Activated CD4-positive, alpha-beta T cell treated with anti-CD3 and anti-CD28 coated beads, Interleukin-10, Interleukin-2, amounts not matched to agents 100 ng/mL and 50 ng/mL, durations not matched to agents 16 hours and 8 hours (primary cell): ENCODE measurements around the gene GALC.

ENCODE experiments used
- DNase-seq: peaks from one replicate; pipeline ENCODE4 v3.0.0-alpha.2; 2020

GALC gene

DNA sequence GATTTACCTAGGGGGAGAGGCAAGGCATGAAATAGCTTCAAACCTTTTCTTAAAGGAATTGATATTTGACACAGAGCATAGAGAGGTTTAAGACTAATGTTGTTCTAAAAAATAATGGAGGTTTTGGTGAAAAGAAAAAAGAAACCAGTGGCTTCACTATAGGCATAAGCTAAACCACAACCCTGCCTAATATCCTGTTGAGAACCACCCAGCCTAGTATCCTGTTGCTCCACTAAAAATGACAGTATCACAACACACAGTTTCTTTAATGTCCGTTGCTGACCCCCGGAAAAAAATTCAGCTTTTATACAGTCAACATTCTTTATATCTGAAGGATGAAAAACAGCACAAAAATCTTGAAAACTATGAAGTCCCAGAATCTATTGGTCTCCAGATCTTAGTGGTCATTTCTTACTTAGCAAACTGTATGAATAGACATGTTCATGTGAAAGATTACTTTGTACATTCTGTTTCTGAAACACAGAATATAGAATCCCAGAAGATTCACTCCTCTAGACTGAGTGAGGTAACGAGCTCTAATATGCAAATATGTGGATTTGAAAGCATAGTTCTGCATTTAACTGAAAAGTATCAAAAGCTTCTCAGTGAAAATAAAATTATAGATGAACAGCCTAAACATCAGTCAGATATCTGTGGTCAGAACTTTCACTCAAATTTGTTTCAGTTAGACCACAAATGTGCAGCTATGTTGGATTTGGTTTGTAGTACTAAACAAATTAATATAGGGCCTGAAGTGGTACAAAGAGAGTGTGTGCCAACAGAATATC is 40.5 kb downstream of the GALC start:
- DNase-seq = peak; percentile 16

DNA sequence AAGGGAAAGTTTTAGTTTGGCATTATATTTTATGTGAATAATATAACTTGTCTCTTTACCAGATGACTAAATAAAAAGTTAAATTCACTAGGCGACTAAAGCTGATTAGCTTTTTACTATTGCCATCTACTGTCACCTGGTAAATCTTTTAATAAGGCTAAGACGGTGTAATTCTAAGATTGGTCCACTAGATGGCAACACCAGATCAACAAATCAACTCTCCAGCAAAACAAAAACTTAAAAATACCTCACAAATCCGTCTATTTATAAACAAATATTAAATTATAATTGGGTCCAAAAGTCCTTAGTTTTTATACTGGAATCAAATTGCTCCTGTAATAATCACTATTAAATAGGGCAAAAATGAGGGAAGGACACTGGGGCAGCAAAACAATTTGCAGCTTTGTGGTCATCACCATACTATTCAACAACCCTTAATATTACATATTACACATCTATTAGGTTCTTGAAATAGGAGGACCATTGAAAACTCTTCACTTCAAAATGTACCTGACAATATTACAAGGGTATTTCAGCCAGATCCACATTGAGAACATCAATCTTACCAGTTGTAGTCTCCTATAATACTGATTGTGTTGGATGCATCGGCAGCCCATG is 47.9 kb downstream of the GALC start:
- peak; percentile 41 for DNase-seq

DNA sequence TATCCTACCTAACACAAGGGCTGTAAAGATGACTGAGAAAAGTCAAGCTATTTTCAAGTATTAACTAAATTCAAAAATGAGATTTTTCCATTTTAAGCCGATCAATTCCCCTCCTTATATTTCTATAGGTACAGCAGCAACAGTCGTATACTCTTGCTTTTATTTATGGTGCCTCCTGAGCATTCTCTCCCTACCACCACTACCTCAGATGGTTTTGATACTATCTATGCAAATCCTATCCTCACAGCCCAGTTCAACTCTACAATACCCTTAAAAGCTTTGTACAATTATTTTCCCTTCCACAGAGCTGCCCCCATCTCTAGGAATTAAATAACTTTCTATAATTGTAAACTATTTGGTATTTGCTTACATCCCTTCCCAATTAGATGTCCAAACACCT is 52.1 kb downstream of the GALC start:
- no peak for DNase-seq

DNA sequence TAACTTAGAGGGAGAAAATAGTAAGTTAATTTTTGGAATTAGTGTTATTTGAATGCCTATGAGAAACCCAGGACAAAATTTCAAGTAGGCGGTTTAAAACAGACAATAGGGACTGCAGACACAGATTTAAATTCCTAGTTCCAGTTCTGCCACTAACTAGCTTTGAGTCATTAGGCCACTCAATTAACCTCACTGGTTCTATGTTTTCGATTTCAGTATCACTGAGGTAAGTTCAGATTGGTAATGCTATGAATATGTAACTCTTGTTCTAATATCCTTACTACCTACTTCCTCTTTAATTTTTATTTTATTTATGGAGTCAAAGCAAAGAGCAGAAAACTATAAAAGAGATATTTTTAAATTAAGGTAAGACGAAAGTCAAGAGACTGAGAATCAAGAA is 52.6 kb downstream of the GALC start:
- DNase-seq = peak; percentile 45

DNA sequence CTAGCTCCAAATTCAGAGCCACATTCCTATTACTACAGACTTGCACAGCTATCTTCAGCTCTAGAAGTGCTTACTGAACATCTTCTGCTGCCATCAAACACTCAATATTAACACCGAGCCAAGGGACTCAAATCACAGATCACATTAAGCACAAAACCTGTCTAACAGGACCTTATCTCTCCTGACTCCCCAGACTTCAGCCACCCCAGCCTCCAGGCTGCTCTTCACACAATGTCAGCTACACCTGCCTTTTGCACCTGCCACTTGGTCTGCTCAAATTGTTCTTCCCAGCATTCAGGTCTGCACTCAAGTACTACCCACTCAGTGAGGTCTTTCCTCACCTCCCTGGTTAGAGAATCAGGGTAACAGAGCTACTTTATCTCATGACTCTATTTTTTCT is 57.1 kb downstream of the GALC start:
- DNase-seq = no peak

DNA sequence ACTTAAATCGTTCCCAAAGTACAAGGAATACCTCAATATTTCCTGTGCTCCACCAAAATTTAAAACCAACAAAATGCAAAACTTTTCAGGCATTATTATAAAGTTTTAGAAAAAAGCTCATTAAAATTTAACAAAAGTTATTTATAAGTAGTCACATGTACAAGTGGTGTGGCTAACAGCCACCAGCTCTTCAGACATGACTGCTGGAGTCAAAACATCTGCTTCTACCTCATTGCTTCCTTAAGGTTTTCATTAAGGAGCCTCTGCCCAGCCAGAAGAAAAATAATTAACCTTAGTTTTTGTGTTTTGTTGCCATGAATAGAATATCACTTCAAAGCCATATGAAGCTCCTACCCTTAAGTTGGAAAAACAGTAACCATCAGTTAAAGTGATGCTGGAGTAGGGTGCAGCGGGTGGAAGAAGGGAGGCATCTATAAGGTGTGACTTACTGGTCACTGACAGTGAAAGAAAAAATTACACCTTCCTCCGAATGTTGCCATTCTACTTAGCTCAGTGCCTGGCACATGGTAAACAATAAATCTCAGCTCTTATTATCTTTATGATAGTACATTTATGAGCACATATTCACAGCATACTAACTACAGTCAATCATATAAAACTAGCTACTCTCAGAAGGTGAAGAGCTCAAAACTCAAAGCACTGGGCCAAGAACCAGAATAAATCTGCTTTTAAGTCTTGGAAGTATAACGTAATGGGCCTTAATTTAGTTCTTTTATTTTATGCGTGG is 57.7 kb downstream of the GALC start:
- DNase-seq = no peak

DNA sequence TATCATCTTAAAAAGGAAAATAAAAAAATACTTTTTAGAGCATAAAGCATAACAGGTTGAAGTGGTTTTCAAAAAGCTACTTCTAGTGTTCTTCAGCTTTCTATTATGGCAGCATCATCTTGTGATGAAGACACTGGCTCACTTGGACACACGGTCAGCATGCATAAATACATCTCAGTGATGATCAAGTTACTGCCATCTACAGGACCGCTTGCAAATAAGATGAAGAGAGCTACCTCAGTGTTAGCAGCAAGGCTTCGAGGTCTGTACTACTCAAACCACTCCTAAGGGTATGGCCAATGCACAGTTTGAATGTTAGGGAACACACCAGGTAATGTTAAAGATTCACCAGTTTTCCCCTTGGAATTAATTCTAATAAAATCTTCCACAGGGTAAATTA is 58.8 kb downstream of the GALC start:
- no peak for DNase-seq

DNA sequence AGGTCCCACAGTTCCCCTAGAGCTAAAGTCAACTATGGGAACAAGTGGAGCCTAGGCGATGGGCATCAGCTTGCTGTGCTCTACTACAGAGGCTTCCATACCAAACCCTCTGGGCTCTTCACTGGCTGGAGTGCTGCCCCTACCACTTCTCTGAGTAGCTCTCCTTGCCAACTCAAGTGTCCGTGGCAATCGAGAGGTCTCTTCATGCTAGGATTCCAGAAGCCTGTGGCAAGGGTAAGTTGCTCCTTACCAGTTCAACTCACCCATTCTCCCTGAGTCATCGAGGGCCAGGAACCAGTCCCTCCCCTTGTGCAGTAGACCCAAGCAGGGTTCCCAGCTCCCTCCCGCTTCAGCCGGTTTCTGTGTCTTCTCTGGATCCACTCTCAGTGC is 76.1 kb downstream of the GALC start:
- DNase-seq = no peak

DNA sequence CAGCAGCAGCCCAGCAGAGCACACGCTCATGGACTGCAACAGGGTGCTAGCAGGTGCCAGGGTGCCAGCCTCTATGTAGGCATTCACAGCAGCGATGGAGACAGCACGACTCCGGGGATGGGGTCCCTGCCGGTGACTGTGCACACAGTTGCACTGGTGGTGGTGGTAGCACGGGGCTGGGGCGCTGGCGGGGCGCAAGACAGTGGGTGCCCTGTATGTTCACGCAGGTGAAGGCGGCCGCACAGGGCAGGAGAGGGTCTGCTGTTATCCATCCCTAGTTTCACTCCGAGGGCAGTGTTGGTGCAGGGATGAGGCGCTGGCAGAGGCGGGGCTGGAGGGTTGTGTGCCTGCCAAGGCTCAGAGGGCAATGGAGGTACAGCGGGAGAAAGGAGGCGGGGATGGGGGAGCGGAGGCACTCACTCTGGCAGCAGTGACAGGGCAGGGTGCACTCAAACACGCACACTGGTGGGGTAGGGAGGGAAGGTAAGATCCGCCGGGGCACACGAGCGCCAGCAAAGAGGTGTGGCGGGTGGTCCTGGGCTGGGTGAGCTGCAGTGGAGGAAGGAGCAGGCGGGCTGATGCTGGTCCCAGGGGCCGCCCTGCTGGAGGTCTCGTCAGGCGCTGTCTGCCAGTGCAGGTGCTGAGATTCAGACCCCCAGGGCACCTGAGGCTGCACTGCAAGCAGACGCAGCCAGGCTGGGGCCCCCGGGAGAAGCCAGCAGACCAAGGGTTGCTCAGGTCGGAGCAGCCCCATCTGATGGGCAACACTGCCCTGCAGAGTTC is 76.7 kb downstream of the GALC start:
- no peak for DNase-seq

DNA sequence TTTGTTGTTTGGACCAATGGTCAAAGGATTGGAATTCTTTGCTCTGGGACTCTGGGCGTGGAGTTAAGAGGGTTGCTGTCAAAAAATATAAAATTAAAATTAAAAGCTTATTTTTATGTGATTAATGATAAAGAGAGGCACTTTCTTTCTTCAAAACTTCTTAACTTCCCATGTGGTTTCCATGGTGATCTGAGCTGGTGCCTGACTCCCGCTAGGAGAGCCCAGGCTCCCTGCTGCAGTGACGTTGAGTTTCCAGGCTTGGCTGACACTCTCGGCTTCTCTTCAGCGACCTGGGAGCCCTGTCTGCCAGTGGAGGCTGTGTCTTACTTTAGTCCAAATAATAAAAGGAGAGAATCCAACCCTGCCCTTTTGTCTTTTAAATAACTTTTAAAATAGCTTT is 84.4 kb downstream of the GALC start:
- no peak for DNase-seq

DNA sequence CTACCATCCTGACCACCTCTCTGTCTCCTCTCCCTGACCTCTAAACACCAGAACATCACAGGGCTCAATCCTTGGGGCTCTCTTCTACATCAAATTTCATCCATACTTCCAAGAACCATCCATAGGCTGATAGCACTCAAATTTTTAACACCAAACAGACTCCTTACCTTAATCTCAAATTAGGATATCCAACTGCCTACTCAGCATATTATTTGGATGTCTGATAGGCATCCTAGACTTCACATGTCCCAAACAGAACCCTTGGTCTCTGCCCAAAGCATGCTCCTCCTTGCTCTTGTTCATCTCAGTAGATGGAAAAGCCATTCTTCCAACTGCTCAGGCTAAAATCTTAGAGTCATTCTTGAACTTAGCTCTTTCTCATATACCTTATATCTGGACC is 91.3 kb downstream of the GALC start:
- DNase-seq = no peak

DNA sequence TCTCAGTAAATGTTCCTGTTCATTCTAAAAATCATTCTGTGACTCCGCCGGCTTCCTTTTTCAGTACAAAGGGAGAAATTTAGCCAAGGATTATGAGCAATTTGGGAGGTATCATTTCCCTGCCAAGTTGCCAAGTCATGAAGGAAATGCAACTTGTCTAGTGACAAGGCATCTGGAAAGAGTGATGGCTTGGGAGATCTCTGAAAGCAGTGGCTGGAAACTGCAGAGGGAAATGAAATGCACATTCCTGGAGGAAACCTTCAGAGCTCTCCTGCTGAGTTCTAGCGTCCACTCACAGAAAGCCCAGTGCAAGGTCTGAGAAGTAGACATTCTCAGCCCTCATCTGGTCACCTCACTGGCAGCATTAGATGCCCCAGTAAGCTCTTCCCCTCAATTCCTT is 91.7 kb downstream of the GALC start:
- DNase-seq = no peak

DNA sequence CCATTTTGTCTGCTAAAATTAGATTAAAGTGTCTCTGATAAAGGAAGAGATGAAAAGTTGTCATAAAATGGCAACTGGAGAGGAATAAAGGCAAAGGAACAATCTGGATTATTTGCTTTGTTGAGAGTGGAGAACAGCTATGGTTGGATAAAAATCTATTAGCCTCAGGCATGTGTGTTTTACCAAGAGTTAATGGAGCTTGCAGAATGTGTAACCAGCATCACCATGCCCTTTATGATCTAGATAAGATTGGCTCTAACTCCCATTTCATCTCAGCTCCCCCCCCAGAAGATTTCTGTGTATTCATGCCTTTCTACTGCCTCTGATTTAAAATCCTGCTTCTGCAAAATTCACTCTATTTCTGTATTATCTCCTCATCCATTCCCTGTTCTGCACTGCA is 93.8 kb downstream of the GALC start:
- DNase-seq = no peak

DNA sequence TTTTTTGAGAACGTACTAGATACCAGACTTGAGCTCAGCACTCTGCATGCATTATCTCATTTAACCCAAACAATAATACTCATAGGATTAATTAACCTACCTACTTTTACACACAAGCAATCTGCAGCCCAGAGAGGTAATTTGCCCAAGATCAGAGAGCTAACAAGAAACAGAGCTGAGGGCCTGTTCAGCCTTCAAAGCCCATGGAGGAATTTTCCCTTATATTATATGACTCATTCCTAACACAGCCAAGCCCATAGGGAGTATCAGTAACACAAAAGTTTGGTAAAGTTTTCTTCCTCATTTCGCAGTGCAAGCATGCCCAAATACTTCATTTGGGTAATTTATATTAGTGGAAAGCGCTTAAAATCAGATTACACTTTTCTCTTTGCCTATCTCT is 94.7 kb downstream of the GALC start:
- DNase-seq = no peak

DNA sequence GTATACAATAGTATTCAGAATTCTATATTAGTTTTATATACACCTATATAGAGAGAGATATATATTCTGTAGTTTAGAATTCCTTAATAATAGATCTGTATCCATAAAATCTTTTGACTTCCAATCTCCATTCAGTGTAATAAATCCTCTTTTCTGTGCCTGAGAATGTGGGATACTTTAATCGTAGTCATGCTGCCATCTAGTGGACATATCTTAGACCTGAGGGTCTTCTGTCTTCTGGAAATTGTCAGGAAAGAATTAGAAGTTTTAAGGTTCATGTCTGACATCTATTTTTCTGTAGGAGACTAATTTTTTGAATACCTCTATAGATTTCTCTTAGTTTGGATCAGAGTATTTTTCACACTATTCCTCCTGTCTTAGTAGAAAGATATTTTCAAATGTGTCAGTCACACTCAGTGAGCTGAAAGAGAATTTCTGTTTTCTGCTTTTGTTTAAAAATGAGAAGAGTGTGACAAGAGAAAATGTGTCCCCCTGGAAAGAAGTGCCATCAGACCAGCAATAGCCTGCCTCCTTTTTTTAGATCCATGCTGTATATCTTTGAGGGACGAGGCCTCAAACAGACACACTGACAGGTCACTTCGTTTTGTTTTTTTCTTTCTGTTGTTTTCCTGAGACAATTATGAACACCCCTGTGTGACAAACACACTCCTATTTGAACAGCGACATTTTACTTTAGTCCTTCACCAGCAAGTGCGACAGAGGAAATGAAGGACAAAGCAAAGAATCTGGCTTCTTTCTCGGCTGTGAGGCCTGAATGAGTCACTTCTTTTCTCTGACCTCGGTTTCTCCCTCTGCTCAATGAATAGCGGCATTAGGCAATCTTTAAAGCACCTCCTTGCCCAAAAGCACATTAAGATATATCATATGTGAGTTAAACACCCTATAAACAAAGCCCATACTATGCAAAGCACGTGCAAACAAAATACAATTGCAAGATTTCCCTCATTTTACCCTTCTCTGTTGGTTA is 96.3 kb downstream of the GALC start:
- peak; percentile 35 for DNase-seq

DNA sequence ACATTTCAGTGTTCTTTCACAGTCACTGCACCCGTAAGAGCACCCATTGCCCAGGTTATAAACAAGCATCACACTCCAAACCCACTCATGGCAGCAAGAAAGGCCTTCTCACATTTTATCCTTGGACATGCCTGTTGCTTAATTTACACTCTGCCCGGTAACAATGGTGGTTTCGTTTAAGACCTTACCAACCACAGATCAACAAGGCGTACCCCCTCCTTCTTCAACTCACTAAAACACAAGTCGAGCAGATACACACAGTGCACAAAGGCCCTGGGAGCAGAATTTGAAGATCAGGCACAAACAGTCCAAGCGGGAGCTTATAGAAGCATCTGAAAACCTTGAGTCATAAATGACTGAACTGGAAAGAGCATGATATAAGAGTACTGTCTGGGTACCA is 98.1 kb downstream of the GALC start:
- no peak for DNase-seq

DNA sequence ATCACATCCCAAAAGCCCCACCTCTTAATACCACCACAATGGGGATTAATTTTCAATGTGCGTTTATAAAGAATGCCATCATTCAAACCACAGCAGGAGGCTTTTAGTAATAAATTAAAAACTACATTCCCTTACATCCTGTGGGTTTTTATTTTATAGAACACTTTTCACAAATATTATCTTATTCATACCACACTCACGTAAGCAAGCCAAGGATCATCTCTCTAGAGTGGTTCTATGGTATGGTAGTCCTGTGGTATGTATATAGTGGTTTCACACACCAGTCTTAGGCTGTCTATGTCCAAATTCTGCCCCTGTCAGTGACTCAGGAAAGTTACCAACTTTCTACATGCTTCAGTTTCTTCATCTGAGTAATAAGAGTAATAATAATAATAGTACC is 100.2 kb downstream of the GALC start:
- no peak for DNase-seq

DNA sequence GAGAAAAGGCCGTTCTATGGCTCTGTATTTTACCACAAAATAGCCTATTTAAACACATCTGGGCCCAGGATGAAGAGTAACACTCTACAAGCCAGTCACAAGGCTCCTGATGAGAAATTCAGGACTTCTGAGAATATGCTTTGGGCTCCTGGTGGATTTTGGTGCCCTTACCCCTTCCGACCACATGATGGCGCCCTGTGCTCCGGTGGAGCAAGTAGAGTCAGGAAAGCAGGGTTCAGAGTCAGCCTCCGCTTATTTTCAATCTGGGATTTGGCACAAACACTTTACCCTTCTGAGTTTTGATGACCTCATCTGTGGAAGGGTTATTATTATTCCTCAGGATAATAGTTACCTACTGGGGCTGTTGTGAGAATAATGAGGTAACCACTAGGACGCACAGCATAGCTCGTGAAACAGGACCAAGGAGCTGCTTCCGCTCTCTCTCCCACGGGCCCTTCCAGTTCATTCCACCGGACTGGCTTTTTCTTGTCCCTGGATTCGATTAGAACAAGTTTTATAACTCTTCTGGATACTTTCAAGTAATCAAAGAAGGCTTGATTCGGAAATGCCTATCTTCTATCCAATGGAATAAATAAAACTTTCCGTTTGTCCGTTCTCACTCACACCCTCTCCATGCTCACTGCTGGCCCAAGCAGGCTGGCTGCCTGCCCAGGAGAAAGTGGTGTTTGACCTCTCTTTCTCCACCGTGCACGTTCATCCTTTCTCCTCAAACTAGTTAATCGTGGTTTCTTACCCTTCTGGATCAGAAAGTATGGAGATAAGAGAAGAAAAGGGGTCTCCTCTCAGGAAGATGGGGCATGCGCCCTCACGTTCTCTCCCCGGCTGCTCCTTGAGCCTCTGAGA is 104.6 kb downstream of the GALC start:
- DNase-seq = peak; percentile 36

DNA sequence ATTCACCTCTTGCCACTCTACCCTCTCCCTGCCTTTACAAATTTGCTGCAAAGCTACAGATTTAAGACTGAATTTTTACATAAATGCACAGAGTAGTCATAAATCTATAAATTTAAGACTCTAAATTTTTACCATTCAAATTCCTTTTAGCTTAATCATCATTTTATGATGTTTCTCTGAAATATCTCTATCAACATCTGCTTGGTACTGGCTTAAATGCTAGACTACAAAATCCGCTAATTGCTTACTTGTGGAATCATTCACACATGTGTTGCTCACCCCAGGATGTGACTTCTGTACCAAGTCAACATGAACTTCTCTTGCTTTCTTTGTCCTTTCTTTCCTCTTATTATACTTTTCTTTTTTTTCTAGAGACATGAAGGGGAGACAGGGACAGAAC is 109.2 kb downstream of the GALC start:
- no peak for DNase-seq
